ENCODE results near the gene ZNF627.

DNA sequence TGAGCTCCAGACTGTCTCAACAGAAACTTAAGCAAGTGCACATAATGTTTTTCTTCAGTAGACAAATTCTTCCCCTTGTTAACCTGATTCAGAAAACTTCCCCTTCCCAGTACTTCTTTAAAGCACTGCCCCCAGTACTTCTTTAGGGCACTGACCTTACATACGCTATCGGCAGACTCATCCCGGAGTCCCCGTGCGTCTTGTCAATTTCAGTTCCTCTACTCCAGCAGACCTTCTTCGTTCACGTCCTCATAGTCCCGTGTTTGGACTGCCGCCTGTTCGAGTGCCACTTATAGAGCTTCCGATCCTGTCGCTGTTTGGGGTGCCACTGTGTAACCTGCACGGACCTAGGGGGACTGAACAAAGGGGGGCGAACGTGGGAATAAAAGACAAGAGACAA, 29.0 kb downstream of the ZNF627 start:
- TF ChIP-seq CTCF (IDR thresholded peaks at IDR 0.05), result no peak
- TF ChIP-seq POLR2A (IDR thresholded peaks at IDR 0.05), result no peak
